ENCODE results near the gene LIPH.
"Not testable (repeated sequence)": the region's sequence is repeated elsewhere in the genome, so short reads cannot be mapped to it uniquely, and the experiment has no call there.

The LIPH gene

GRCh38 chr3:185552358-185552877, at the start of gene LIPH:
Gene LIPH (minus strand): TSS chr3:185552588. CDS start chr3:185552471, 117 bp downstream.
- peak in 1 of 3 experiments; percentile 21 for DNase-seq (ENCODE audit: low read depth in 3 of 3)

- no peak for DNase-seq (ENCODE audit: low read depth in 3 of 3)
Observed at GRCh38 chr3:185595526-185595925, 43.1 kb upstream of the LIPH start.

DNA sequence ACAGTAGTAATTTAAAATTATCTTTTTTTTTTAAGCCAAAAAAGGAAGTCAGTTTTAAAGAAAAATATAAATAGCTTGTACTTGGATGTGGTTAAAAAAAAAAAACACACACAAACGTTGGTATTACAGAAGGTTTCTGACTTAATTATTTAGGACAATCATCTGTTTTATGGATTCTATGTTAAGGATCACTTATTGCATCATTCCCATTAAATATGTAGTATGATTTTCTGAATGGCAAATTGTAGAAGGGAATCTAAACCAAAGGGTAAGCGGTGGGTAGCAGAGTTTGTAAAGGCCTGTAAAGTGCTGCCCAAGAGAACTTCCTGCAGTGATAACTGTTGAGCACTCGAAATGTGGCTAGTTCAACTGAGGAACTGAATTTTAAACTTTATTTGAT, 41.7 kb upstream of the LIPH start:
- no peak for DNase-seq (ENCODE audit: low read depth in 3 of 3)

GRCh38 chr3:185586686-185587039, 34.3 kb upstream of the LIPH start:
- no peak for DNase-seq (ENCODE audit: low read depth in 3 of 3)

DNA sequence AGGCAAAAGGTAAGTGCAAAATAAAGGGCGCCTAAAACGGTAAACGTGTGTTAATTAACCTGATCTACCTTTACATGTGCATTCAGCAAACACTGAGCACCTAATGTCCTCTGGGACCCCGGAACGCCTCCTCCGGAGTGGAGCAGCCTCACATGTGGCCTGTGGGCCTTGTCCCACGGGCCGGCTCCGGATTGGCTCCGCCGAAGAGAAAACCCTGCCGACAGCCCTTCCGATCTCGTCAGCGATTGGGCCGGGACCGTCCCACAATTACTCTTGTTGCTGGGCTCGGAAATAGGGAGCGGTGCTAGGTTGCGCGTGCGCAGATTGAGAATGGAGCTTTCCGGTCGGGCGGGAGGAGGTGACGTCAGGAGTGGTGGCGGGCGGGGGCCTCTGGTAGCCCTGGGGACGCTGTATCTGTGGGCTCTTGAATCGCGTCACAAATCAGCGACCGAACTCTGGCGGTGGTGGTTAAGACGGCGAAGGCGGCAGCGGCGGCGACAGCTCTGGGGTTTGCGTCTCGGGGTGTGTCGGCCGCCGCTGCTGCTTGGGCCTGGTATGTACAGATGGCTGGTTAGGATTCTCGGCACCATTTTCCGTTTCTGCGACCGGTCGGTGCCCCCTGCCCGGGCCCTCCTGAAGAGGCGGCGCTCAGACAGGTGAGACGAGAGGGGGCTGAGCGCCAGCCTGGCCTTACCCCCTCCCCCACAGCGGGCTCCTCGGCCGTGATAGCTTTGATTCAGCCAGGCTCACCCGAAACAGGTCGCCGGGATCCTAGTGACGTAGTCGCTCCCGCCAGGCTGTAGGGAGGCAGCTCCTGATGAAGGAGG, 33.7 kb upstream of the LIPH start, which contains the start of gene SENP2:
SENP2 (plus strand) TSS at position 437 of the 827 bp plus-strand sequence; CDS start at position 556, 119 bp downstream.
- DNase-seq (ENCODE audit: low read depth in 3 of 3) = peak; percentile 99 to 100 (median 99)

GRCh38 chr3:185585518-185585858, 33.1 kb upstream of the LIPH start:
- DNase-seq (ENCODE audit: low read depth in 3 of 3) = no peak

DNA sequence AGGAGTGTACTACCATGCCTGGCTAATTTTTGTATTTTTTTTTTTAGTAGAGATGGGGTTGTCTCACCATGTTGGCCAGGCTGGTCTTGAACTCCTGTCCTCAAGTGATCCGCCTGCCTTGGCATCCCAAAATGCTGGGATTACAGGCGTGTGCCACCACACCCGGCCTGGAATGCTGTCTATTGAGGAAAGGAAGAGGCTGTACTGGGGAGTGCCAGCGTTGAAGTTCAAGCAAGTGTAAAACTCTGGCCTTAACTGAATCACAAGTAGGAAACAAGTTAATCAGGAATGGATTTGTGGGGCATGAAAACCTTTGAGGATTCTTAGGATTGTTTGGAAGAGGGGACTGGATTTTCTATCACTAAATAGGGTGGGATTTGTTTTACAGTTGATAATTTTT, 32.3 kb upstream of the LIPH start:
- DNase-seq (ENCODE audit: low read depth in 3 of 3) = no peak

DNA sequence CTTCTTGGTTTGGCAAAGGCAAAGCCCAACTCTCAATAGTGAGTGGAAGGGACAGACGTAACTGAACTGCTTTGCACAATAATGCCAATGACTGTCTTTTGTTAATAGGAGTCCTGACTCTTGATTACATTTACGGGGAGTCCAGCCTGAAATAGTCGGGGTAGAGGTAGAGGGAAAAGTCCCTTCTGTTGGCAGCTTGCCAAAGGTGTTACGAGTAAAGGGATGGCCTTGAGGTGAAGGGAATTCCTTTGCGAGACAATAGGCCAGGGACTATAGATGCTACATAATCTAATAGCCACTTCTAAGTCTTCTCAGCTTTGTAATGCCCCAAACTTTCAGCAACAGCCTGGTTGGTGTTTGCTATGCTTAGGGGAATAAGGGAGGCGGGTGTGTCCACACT, 31.5 kb upstream of the LIPH start:
- DNase-seq (ENCODE audit: low read depth in 3 of 3) = no peak

DNA sequence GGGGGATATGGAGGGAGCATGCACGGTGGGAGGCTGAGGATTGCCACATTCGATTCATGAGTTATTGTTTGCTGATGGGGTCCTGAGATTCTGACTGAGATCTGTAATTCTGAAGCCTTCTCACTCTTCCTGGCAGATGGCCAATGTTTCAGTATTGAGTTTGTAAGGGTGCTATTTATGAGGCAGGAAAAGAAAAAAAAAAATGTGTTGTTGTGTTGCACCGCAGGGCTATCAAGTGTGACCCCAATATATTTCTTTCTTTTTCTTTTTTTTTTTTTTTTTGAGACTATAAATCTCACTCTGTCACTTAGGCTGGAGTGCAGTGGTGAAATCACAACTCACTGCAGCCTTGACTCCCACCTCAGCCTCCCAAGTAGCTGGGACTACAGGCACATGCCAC, 30.5 kb upstream of the LIPH start:
- DNase-seq (ENCODE audit: low read depth in 3 of 3) = no peak

- no peak for DNase-seq (ENCODE audit: low read depth in 3 of 3)
Observed at GRCh38 chr3:185582236-185582635, 29.8 kb upstream of the LIPH start.

DNA sequence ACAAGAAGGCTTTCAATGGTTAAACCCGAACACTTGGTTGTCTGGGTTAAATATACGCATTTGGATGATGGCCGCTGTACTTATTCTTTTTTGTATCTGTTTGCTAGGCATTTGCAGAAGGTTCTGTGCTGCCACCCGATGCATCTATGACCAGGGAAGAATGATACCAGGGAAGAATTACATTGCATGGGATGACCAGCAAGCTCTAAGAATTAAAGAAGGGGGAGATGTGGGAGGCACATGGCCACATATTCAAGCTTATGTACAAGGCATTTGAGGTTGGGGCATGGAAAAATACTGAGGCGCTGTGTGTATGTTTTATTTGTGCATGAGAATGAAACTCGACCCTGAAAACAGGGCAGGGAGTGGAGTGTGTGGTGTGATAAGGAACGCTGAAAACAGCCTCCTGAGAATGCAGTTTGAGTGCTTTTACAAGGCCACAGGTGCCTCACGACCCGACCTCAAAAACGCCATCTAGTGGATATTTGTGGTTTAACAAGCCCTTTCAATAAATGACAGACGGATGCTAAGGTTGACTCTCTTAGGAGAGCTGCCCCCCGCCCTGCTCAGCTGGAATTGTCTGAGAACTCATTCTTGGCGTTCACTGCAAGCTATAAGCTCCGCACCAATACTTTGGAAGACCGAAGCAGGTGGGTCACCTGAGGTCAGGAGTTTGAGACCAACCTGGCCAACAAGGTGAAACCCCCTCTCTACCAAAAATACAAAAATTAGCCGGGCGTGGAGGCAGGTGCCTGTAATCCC, 22.9 kb upstream of the LIPH start:
- peak in 1 of 3 experiments; percentile 35 for DNase-seq (ENCODE audit: low read depth in 3 of 3)

GRCh38 chr3:185572183-185572582, 19.8 kb upstream of the LIPH start:
- DNase-seq (ENCODE audit: low read depth in 3 of 3) = no peak

GRCh38 chr3:185561958-185562357, 9.6 kb upstream of the LIPH start:
- no peak for DNase-seq (ENCODE audit: low read depth in 3 of 3)

- no peak for DNase-seq (ENCODE audit: low read depth in 3 of 3)
Observed at GRCh38 chr3:185561374-185561943, 9.1 kb upstream of the LIPH start.

DNA sequence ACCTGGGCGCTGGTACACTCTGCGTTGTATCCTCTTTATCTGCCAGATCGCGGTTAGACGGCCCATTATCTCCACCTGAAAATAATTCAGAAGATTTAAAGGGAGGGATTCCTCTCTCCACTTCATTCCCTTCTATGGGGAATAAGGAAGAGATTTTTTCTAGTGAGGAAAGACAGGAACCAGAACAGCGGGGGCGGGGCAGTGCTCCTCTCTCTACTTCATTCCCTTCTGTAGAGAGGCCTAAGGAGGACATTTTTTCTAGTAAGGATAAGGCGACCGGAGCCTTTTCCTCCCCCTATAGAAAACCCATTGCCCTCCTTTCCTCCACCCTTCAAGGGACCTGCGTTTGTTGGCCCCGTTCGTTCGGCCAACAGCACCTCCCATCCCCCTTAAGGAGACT, 8.3 kb upstream of the LIPH start:
- DNase-seq (ENCODE audit: low read depth in 3 of 3) = no peak

- DNase-seq (ENCODE audit: low read depth in 3 of 3) = no peak
Observed at GRCh38 chr3:185559706-185560090, 7.3 kb upstream of the LIPH start.

- no peak for DNase-seq (ENCODE audit: low read depth in 3 of 3)
Observed at GRCh38 chr3:185558395-185558794, 6.0 kb upstream of the LIPH start.

DNA sequence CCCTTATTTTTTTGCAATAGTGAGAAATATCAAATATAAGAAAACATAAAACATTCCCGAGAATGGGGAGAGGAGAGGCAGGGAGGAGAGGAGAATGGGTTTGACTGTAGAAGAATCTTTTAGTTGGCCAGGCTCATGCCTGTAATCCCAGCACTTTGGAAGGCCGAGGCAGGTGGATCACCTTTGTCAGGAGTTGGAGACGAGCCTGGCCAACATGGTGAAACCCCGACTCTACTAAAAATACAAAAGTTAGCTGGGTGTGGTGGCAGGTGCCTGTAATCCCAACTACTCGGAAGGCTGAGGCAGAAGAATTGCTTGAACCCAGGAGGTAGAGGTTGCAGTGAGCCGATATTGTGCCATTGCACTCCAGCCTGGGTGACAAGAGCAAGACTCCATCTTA, 4.3 kb upstream of the LIPH start:
- not testable (repeated sequence) for DNase-seq (ENCODE audit: low read depth in 3 of 3)

DNA sequence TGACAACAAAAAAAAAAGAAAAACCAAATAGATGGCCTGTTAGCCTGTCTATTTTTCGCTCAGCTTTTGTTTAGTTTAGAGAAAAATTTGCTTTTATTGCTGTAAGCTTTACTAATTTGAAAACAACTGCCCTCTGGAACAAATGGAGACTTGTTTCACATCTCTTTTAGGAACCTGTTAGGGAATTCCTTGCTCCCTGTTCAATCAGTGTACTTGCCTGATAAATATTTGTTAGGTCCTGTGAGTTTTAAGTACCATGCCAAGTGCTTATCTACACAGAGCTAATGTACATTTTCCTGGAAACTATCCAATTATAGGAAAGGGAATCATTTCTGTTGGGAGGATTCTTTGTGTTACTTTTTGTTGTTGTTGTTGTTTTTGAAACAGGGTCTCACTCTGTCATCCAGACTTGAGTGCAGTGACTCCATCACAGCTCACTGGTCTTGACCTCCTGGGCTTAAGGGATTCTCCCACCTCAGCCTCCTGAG, 3.5 kb upstream of the LIPH start:
- DNase-seq (ENCODE audit: low read depth in 3 of 3) = no peak

DNA sequence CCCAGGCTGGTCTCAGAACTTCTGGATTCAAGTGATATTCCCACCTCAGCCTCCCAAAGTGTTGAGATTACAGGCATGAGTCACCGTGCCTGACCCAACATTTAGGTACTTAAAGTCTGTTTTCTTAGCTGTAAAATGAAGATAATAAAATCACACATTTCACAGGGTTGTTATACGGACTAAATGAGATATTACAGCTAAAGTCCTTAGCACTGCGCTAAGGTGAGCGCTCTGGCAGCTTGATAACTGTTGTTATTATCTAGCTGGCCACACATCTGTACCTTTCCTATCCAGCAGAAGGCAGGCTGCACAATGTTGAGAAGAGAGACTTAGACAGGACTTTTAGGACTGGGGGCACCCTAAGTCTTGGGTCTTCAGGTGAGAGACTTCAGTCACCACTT, 2.7 kb upstream of the LIPH start:
- DNase-seq (ENCODE audit: low read depth in 3 of 3) = no peak

GRCh38 chr3:185549651-185550111, 2.7 kb downstream of the LIPH start:
- no peak for DNase-seq (ENCODE audit: low read depth in 3 of 3)

DNA sequence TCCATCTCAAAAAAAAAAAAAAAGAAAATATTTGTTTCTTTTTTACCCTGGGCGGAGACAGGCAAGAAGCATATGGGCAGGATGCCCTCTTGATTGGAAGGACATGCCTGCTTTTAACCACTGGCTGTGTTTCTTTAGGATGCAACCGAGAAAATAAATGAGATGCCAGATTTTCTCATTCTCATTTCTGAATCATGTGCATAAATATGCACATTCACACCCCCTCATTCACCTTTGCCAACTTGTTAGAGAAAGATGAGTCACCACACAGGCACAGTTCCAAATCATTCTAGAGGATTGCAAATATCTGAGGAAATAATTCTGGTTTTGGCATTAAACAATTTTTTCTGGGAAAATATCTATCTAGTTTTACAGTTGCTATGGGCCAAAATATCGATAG, 3.3 kb downstream of the LIPH start:
- no peak for DNase-seq (ENCODE audit: low read depth in 3 of 3)
